NCI-H2227 (cell line): ENCODE measurements around the gene TNNT1.
"Not testable (repeated sequence)": the region's sequence is repeated elsewhere in the genome, so short reads cannot be mapped to it uniquely, and the experiment has no call there.

Experiments used
- DNase-seq: peaks from one replicate; lab custom pipeline; 2025; ENCODE audit not compliant: unreplicated experiment; lab: John Stamatoyannopoulos, UW

Gene TNNT1, protein sequence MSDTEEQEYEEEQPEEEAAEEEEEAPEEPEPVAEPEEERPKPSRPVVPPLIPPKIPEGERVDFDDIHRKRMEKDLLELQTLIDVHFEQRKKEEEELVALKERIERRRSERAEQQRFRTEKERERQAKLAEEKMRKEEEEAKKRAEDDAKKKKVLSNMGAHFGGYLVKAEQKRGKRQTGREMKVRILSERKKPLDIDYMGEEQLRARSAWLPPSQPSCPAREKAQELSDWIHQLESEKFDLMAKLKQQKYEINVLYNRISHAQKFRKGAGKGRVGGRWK

DNA sequence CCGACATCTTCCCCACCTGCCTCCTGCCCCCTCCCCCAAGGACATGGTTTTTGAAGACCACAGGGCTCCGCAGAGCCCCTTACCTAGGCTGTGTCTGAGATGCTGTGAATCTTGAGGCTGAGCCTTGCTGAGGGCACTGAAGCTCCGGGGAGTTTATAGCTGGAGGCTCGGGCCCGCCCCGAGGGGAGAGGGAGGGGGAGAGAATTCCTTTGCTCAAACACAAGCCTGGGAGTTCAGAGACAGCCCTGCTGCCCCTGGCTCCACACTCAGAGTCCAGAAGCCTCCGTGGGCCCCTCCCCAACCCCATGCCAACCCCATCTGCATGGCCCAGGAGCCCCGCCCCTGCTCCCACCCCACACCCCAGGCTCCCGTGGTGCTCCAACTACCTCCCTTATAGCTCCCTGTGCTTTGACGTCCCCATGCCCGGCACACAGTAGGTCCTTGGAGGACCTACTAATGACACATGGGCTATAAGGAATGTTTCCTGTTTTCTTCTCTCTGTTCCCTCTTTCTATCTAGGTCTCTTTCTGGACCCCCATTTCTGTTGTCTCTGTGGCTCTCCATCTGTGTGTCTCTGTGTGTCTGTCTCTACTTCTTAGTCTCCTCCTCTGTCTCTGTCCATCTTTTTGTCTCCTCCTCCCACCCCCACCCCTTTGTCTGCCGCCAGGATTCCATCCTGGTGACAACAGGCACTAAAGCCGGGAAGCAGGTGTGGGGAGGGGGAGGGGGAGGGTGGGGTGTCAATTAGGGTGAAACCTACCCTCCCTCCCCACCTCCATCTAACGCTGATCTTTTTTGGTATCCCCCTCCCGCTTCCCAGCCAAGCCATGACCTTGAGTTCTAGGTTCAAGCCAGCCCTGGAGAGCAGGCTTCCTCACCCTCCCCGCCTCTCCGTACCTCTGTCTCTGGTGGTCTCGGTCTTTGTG, at the start of gene TNNT1:
TSS of gene TNNT1 (minus strand) at position 129 of the 926 bp plus-strand sequence. CDS start 2,049 bp downstream, outside the sequence.
- DNase-seq: peak; percentile 72

DNA sequence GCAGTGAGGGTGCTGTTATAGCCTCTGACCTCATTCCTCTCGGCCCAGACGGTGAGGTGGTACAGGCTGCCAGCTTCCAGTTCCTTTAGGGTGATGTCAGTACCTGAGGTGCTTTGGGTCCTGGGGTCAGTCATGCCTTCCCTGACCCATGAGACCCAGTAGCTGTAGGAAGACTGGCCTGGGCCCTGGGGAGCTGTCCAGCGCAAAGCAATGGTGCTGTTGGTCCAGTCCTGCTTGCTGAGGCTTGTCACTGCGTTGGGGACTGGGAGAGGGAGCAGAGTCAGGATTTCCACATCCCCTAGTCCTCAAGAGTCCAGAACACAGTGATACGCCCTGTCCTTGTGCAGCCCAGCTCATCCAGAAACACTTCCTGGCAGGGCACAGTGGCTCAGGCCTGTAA, 49.6 kb upstream of the TNNT1 start:
- DNase-seq: no peak

DNA sequence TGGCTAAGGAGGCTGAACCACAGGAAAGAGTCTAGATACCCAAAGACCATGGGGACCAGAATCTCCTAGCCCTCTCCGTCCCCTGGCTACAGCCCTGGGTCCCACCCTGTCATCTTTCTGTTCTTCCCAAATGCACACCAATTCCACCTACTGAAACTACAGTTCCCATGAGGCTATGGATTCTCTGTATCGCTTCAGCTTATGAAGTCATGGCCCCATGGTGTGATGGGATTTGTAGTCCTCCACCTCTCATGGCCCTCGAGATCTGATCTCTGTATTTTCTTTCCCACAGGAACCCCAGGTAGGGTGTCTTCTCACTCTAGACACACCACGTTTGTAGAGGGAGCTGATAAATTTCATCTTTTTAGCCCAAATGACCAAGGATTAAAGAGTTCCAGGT, 48.5 kb upstream of the TNNT1 start:
- DNase-seq: peak; percentile 73

DNA sequence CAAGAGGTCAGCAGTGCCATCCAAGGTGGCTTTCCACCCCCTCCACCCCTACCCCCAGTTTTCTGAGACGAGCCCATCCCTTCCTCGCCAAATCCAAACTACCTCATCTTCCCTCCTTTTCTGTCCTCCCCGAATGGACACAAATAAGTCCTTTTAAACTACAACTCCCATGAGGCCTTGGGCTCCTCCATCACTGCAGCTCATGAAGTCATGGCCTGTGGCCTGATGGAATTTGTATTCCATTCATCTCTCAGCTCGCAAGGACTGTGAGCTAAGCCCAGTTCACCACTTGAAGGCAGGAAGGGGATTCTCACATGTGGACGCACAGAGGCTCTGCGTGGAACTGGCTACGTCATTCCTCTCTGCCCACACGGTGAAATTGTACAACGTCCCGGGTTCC, 47.8 kb upstream of the TNNT1 start:
- DNase-seq: peak; percentile 49

DNA sequence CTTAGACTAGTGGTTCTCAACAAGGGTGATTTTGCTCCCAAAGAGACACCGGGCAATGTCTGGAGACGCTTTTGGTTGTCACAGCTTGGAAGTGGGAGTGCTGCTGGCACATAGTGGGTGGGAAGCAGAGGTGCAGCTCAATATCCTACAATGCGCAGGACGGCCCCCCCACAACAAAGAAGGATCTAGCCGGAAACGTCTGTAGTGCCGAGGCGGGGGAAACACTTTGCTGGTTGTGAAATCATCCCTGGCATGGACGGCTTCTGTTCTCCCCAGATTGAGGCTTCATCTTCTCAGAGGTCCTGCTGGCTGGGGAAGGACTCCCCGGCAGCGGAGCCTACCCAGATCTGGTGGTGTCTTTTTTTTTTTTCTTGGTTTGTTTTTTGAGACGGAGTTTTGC, 44.5 kb upstream of the TNNT1 start:
- no peak for DNase-seq

DNA sequence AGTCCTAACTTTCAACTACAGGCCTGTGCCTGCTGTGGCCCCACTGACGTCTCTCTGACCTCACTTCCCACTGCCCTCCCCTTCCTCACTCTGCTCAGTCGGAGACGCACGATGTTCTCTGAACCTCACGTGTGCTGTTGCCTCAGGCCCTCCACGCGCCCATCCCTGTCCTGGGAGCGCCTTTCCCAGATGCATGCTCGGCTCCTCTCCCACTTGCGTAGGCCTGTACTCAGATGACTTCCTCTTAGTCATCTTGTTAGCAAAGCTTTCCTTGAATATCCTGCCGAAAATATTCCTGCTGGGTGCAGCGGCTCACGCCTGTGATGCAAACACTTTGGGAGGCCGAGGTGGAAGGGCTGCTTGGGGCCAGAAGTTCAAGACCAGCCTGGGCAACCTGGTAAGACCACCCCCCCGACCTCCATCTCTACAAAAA, 40.4 kb upstream of the TNNT1 start:
- no peak for DNase-seq

DNA sequence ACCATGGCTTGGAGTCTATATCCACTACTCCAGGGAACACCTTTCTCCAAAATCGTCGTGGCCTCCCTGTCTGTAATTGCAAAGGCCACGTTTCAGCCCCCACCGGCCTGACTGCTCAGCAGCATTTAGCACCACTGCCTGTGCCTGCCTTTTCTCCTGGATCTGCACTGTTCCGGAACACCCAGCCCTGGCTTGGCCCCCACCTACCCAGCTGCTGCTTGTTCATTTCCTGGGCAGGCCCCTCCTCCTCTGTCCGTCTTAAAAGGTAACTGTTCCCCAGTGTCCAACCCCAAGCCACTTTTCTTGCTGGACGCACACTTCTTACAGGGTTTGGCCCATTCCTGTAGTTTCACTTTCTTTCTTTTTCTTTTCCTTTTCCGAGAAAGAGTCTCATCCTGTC, 39.6 kb upstream of the TNNT1 start:
- DNase-seq: no peak

DNA sequence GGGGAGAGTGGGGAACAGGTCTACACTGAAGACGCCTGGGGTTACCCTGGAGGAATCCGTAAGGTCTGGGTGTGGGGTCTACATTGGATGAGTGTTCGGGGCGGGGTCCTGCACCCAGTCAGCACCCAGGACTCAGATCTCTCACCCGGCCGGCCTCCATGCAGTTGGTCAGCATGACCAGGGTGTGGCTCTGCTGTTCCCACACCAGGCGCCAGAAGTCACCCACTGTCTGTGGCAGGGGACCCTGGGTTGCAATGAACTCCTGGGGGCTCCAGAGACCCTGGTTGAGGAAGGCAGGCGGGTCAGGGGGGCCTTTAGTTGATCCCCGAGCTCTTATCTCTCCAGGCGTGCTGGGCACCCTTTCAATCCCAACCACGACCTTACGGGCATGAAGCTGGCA, 37.1 kb upstream of the TNNT1 start:
- no peak for DNase-seq

DNA sequence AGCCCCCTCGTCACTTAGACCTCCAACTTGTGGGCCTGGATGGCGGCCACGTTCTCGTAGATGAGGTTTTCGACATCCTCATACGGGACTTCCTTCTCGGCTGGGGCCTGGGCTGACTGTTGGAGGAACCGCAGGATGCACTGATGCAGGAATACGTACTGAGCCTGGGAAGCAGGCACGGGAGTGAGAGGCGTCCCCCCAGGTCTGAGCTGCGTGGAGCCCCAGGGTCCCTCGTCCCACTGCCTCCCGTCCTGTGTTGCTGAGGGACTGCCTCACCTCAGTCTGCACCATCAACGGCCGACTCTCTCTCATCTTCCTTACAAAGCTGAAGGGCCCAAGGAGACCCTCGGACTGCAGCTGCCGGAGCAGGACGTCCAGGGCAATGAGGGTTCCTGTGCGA, 32.7 kb upstream of the TNNT1 start:
- no peak for DNase-seq

DNA sequence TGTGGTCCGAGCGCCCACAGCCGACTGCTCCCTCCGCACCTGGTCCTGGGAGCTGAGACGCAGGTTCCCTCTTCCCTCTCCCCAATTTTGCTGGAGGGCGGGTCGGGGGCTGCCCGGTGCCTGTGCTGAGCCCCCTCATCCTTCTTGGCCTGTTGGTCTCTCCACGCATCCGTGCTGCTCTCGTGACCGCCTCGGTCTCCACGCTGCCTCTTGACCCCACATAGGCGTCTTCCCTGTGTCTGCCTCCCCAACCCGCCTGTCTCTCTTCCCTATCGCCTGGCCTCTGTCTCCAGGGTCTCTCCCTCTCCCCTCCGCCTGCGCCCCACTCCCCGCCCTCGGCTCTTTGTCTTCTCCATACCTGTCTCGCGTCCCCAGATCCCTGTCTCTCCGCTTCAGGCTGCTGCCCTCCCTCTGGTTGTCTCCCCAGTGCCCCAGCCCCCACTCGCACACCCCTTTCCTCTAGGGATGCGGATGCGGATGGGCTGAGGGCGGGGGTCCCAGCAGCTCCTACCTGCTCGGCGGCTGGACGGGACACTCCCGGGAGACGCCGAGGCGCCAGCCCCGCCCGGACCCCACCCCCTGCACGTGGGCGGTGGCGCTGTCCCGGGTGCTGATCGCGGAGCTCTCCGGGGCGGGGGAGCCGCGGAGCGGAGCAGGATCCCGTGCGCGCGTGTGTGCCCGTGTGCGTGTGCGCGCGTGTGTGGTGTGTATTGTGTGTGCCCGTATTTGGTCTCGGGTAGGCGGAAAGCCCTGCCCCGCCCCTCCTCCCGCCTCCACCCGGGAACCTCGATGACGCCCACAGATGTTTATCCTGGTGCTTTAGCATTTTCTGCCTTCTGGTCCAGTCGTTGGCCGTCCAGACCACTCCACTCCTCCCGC, 30.8 kb upstream of the TNNT1 start, which contains the start of gene SYT5:
TSS of gene SYT5 (minus strand) at position 684 of the 879 bp plus-strand sequence. CDS start 1,248 bp downstream, outside the sequence.
- peak; percentile 87 for DNase-seq

DNA sequence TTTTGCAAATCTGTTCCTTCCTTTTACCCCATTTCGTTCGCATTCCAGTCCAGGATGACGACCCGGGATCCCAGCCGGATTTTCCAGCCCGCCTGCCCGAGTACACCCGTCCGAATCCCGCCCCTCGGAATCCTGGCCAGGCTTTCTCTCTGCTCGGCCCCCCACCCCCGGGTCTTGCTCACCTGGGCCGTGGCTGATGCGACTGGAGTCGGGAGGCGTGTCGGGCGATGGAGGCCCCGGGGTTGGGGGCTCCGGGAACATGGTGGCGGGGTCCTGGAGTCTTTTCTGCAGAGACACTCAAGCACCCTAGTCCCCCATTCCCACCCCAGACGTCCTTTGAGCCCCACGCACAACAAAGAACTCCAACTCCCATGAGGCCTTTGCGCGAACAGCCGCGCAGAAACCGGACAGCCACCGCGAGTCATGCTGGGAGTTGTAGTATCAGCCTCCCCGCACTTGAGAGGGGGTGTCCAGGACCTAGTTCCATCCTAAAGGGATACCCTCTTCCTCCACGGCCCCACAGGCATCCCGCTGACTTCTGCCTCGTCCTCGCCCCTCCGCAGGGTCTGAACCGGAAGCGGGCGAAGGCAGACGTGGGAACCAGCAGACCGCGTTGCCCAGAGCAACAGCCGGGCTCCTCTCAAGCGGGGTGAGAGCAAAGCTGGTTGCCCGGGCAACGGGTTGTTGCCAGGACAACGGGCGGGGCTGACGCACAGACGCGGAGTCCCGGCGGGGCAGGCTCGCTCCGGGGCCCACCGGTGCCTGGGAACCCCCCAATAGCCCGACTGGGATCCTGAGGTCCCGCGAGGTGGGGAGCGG, 30.0 kb upstream of the TNNT1 start:
- peak; percentile 99 for DNase-seq

DNA sequence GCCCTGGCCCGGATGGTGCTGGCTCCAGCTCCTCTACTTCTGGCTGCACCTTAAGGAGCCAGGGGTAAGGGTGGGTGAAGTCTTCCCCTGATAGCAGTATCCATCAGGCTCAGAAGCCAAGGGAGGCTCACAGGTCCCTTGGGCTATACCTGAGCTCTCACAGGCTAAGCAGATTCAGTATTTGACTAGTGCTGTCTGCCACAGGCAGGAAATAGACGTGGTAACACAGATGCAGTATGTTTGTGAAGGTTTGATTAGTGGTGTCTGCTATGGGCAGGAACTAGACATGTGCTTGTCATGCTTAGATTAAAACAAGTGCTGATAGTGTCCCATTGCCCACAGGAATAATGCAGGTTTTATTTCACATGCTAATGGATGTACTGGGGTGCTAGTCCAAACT, 27.1 kb upstream of the TNNT1 start:
- DNase-seq: peak; percentile 65

DNA sequence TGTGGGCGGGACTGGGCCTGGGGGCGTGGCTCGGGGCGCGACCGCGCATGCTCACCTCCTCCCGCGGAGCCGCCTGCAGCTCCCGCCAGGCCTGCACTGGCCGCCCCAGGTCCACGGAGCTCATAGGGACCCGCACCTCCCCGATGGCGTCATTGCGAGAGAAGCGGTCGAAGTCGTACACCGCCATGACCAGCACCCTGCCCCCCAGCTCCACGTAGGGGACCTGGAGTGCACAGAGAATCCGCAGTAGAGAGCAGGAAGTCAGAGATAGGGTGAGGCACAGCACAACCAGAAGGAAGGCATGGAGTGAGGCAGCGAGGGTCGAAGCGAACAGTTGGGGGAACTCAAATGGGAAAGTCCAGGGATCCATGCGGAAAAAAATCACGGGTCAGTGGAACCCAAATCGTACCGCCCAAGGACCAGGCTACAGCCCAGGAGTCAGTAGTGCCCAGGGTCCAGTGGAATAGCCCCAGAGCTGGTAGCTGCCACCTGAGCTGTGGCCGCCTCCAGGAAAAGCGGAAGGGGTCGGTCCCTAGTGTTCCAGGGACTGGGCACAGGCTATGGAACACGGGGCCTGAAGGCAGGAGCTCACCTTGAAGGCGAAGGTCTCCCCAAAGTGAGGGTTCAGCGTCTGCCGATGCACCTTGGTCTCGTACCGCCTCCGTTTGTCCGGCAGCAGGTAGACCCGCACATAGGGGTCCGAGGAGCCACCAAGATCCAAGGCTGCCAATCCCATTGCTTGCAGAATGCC, 26.3 kb upstream of the TNNT1 start:
- peak; percentile 94 for DNase-seq

DNA sequence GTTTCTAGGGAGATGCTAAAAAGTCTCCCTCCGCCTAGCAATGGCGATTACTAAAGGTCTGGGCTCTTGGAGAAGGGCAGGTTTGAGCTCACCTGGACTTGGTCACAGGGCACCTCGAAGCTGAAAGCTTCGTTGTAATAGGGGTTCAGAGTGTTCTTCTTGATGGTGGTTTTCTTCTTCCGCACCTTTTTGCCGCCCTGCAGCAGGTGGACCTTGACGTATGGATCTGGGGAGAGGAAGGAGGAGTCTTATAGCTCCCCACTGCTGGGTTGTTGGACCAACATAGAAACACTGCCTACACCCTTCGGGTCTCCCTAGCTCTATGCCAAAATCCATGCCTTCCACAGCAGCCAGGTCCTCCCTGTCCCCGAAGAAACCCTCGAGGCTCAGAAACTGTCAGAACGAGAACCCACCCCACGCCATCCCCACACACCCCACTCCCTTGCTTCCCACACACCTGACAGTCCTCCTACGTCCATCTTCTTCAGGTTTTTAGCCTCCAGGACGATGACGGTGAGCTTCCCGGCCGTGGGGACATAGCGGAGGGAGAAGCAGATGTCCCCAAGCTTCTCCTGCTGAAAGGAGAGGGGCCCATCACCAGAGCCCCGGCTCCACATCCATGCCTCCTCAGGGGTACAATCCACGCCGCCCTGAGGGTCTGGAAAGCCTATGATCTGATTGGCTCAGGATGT, 25.6 kb upstream of the TNNT1 start:
- DNase-seq: no peak

DNA sequence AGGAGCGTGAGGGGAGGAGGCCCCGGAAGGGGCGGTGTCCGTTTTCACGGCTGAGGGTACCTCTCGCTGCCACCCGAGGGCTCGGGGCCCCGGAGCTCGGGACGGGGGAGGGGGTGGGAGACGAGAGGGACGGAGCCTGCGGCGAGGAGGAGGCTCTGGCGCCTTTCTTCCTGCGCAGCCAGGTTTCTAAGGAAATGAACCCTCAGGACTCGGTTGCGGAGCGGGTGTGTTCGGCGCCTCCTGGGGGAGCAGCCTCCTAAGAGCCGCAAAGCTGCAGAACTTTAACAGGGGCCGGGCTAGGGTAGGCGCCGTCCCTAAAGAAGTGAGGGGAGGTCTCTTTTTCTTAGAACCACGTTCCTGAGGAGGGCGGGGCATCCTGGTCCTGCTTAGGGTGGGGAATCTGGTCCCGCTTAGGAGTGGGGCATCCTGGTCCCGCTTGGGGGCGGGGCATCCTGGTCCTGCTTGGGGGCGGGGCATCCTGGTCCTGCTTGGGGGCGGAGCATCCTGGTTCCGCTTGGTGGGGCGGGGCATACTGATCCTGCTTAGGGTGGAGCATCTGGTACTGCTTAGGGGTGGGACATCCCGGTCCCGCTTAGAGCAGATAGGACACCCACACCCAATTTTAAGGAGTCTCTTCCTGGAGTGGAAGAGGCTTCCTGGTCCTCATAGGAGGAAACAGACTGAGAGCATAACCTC, 24.9 kb upstream of the TNNT1 start:
- DNase-seq: peak; percentile 97

DNA sequence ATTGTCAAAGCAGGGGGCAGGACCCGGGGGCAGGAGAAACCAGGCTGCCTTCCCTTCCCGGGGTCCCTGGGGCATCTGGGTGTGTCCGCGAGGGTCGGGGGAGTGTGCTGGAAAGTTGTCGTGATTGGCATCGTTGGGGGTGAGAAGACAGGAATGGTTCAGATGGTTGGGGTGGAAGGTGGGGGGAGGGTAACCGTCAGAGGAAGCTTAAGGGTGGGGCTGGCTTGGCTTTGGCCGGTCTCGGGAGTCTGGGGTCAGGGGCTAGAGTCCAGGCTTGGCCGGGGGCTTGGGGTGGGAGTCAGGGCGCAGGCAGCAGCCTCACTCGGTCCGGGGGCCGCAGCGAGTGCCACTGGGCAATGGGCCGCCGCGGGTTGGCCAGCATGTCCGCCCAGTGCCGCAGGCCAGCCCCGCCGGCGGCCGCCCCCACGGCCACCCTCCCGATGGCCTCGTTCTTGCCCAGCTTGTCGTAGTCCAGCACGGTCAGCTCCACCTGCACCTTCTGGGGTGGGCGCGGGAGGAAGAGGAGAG, 24.2 kb upstream of the TNNT1 start:
- no peak for DNase-seq

DNA sequence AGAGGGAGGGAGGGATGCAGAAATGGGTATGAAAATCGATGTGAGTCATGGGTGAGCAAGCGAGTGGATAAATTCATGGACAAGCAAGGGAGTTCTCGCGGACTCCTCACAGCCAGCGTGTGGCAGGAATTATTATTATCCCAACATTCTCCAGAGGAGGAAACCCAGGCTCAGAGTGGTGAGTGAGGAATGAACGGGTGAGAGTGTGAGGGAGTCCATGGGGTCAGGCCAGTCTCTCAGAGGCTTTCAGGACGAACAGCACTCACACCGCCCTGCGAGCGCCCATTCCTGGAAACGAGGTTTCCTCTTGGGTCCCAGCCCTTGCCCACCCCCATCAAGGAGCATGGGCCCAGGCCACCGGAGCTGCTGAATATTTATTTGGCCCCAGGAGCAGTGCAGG, 23.7 kb upstream of the TNNT1 start:
- peak; percentile 67 for DNase-seq

DNA sequence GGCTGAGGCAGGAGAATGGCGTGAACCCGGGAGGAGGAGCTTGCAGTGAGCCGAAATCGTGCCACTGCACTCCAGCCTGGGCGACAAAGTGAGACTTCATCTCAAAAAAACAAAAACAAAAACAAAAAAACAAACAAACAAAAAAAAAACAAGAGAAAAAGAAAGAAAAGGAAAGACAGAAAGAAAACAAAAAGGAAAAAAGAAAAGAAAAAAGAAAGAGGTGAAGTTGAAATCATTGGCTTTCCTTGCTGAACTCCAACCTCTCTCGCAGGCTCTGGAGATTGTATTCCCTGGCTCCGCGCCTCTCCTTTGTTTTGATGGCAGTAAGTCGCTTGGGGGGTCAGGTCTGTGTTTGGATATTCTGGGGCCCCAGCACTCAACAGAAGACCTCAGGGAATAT, 23.3 kb upstream of the TNNT1 start:
- not testable (repeated sequence) for DNase-seq
